Amygdala (tissue), 56 donors: ENCODE data around the gene RFX2.

Source experiments
- DNase-seq, 56 donors: peaks; one replicate each; lab custom pipeline; 2025; lab: John Stamatoyannopoulos, UW

Gene RFX2

GRCh38 chr19:5949792-5950305 lies 160.5 kb downstream of the RFX2 start:
- peak in 1 of 56 donors; percentile 18 for DNase-seq

GRCh38 chr19:5948752-5949564 lies 161.3 kb downstream of the RFX2 start:
- peak in 7 of 56 donors; percentile 13 to 44 (median 21) for DNase-seq

GRCh38 chr19:5947435-5947834 lies 162.9 kb downstream of the RFX2 start:
- peak in 52 of 56 donors; percentile 21 to 83 (median 64) for DNase-seq

- no peak for DNase-seq
These were observed 166.7 kb downstream of the RFX2 start for GRCh38 chr19:5943623-5944022.
